ENCODE data around the gene HEXA. TPM values are rescaled to one million over a fixed set of nuclear protein-coding genes. Genes with fewer than 3 reads are reported as not detected.

HEXA gene
- total RNA-seq, 1 experiment from 2014 or later: 49.7 TPM

- no peak for TF ChIP-seq NFE2L1 (CRISPR knock-in tag; IDR thresholded peaks at IDR 0.05)
These were observed 37.0 kb downstream of the HEXA start (continued) for GRCh38 chr15:72338617-72339321.

DNA sequence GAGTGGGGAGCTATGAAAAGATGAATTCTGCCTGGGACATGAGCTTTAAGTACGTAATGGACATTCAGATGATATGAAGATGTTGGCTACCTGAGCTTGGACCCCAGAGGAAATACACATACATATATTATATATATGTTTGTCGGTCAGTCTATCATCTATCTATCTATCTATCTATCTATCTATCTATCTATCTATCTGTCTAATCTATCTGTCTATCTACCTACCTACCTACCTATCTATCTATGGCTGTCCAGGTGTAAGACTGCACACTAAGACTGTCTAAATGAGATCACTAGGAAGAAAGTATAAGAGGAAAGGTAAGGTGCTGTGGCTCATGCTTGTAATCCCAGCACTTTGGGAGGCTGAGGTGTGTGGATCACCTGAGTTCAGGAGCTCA lies 37.7 kb downstream of the HEXA start:
- no peak overlapping the region for H3K4me3 Mint-ChIP-seq
- H3K27me3 Mint-ChIP-seq (ENCODE audit: low read depth): no peaks in the 10 kb centered on the region
- DNase-seq (ENCODE audit: low spot score) (no peak), ATAC-seq (no peak)
- POLR2A ChIA-PET: no interaction called here
- CTCF ChIA-PET: interaction anchor here (1.0 kb wide), 1 partner anchor 262 kb away, joined by 4 read pairs; no protein-coding TSS in a partner anchor
- H3K4me1 Mint-ChIP-seq: peaks cover 10% of the 10 kb centered on the region
- no peak for TF ChIP-seq ZNF219 (CRISPR knock-in tag; IDR thresholded peaks at IDR 0.05; ENCODE audit: borderline replicate concordance)
- TF ChIP-seq OVOL2 (CRISPR knock-in tag; IDR thresholded peaks at IDR 0.05; ENCODE audit: borderline replicate concordance): no peak
- no peak for TF ChIP-seq NFATC4 (CRISPR knock-in tag; IDR thresholded peaks at IDR 0.05)
- no peak for TF ChIP-seq ZNF138 (CRISPR knock-in tag; conservative IDR thresholded peaks at IDR 0.05)
- TF ChIP-seq, protein P1, sequence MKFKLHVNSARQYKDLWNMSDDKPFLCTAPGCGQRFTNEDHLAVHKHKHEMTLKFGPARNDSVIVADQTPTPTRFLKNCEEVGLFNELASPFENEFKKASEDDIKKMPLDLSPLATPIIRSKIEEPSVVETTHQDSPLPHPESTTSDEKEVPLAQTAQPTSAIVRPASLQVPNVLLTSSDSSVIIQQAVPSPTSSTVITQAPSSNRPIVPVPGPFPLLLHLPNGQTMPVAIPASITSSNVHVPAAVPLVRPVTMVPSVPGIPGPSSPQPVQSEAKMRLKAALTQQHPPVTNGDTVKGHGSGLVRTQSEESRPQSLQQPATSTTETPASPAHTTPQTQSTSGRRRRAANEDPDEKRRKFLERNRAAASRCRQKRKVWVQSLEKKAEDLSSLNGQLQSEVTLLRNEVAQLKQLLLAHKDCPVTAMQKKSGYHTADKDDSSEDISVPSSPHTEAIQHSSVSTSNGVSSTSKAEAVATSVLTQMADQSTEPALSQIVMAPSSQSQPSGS (CRISPR knock-in tag; IDR thresholded peaks at IDR 0.05; ENCODE audit: borderline replicate concordance, low read depth): no peak
- TF ChIP-seq ZBTB21 (CRISPR knock-in tag; IDR thresholded peaks at IDR 0.05; ENCODE audit: borderline replicate concordance): no peak
- TF ChIP-seq MAX (CRISPR knock-in tag; IDR thresholded peaks at IDR 0.05): no peak
- TF ChIP-seq CREM (CRISPR knock-in tag; IDR thresholded peaks at IDR 0.05): no peak
- TF ChIP-seq TEAD4 (CRISPR knock-in tag; IDR thresholded peaks at IDR 0.05): no peak
- no peak for TF ChIP-seq PRRX2 (CRISPR knock-in tag; IDR thresholded peaks at IDR 0.05)
- H3K27ac Mint-ChIP-seq: no peak overlapping the region
- no peaks in the 10 kb centered on the region for H3K36me3 Mint-ChIP-seq
- no peaks in the 10 kb centered on the region for H3K9me3 Mint-ChIP-seq

DNA sequence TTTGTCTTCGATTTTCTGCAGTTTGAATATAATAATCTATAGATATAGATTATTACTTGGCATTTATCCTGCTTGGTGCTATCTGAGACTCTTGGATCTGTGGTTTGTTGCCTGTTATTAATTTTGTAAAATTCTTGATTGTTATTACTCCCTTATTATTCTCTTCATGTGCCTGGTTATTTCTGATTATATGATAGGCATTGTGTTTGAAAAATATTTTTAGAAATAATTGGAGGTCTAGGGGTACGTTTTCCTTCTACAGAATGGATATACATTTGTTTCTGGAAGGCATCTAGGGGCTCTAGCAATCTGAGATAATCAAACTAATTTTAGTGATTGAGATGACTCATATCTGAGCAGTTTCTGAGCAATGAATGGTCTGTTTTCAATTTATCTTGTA lies 41.0 kb downstream of the HEXA start:
- ChIA-PET POLR2A (no interaction called here), CTCF (no interaction called here)
- no peaks in the 10 kb centered on the region for H3K4me1 Mint-ChIP-seq
- no peak overlapping the region for H3K27ac Mint-ChIP-seq
- H3K27me3 Mint-ChIP-seq (ENCODE audit: low read depth): no peaks in the 10 kb centered on the region
- H3K36me3 Mint-ChIP-seq: no peaks in the 10 kb centered on the region
- DNase-seq (ENCODE audit: low spot score) (no peak), ATAC-seq (no peak)
- H3K9me3 Mint-ChIP-seq: no peaks in the 10 kb centered on the region
- TF ChIP-seq ZNF138 (CRISPR knock-in tag; conservative IDR thresholded peaks at IDR 0.05): no peak
- TF ChIP-seq NFE2L1 (CRISPR knock-in tag; IDR thresholded peaks at IDR 0.05): no peak
- no peak for TF ChIP-seq ZNF423 (CRISPR knock-in tag; IDR thresholded peaks at IDR 0.05)
- TF ChIP-seq, protein P2, sequence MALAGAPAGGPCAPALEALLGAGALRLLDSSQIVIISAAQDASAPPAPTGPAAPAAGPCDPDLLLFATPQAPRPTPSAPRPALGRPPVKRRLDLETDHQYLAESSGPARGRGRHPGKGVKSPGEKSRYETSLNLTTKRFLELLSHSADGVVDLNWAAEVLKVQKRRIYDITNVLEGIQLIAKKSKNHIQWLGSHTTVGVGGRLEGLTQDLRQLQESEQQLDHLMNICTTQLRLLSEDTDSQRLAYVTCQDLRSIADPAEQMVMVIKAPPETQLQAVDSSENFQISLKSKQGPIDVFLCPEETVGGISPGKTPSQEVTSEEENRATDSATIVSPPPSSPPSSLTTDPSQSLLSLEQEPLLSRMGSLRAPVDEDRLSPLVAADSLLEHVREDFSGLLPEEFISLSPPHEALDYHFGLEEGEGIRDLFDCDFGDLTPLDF (CRISPR knock-in tag; IDR thresholded peaks at IDR 0.05): no peak
- TF ChIP-seq OVOL2 (CRISPR knock-in tag; IDR thresholded peaks at IDR 0.05; ENCODE audit: borderline replicate concordance): no peak
- no peak for TF ChIP-seq ZMAT4 (CRISPR knock-in tag; IDR thresholded peaks at IDR 0.05)
- no peak for TF ChIP-seq SOX15 (CRISPR knock-in tag; IDR thresholded peaks at IDR 0.05)
- no peak overlapping the region for H3K4me3 Mint-ChIP-seq

- Mint-ChIP-seq H3K27ac (no peak overlapping the region), H3K4me1 (no peaks in the 10 kb centered on the region), H3K36me3 (no peaks in the 10 kb centered on the region), H3K4me3 (no peak overlapping the region), H3K9me3 (no peaks in the 10 kb centered on the region; the same call in 1 of the 2 replicates), H3K27me3 (ENCODE audit: low read depth) (no peaks in the 10 kb centered on the region; the same call in 1 of the 2 replicates)
- ChIA-PET CTCF (interaction anchor here (1.0 to 2.4 kb wide), 3 partner anchors 9 to 18 kb away, joined by 3 to 8 read pairs (median 4); no protein-coding TSS in a partner anchor), POLR2A (no interaction called here)
- DNase-seq (ENCODE audit: low spot score) (no peak), ATAC-seq (no peak)
- no peak for TF ChIP-seq TP53 (CRISPR knock-in tag; IDR thresholded peaks at IDR 0.05)
- no peak for TF ChIP-seq GTF2I (CRISPR knock-in tag; conservative IDR thresholded peaks at IDR 0.05)
- no peak for TF ChIP-seq USF2 (CRISPR knock-in tag; IDR thresholded peaks at IDR 0.05)
- no peak for TF ChIP-seq CDX4 (CRISPR knock-in tag; IDR thresholded peaks at IDR 0.05; ENCODE audit: borderline replicate concordance)
- TF ChIP-seq GRHL2 (CRISPR knock-in tag; IDR thresholded peaks at IDR 0.05; ENCODE audit: insufficient replicate concordance, severe bottlenecking): no peak
- TF ChIP-seq, protein P3, sequence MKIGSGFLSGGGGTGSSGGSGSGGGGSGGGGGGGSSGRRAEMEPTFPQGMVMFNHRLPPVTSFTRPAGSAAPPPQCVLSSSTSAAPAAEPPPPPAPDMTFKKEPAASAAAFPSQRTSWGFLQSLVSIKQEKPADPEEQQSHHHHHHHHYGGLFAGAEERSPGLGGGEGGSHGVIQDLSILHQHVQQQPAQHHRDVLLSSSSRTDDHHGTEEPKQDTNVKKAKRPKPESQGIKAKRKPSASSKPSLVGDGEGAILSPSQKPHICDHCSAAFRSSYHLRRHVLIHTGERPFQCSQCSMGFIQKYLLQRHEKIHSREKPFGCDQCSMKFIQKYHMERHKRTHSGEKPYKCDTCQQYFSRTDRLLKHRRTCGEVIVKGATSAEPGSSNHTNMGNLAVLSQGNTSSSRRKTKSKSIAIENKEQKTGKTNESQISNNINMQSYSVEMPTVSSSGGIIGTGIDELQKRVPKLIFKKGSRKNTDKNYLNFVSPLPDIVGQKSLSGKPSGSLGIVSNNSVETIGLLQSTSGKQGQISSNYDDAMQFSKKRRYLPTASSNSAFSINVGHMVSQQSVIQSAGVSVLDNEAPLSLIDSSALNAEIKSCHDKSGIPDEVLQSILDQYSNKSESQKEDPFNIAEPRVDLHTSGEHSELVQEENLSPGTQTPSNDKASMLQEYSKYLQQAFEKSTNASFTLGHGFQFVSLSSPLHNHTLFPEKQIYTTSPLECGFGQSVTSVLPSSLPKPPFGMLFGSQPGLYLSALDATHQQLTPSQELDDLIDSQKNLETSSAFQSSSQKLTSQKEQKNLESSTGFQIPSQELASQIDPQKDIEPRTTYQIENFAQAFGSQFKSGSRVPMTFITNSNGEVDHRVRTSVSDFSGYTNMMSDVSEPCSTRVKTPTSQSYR (CRISPR knock-in tag; IDR thresholded peaks at IDR 0.05): no peak
- no peak for TF ChIP-seq JAZF1 (CRISPR knock-in tag; IDR thresholded peaks at IDR 0.05)
These were observed 44.8 kb downstream of the HEXA start for GRCh38 chr15:72331021-72331420.

All from WTC11 (cell line).